GM12801 (cell line): ENCODE measurements around the gene ACOX1.

Experiments
- TF ChIP-seq, protein P1 (sequence below): IDR thresholded peaks from one replicate; pipeline ENCODE4 v1.5.1; 2011; ENCODE audit warnings: control low read depth; ENCODE audit not compliant: insufficient read length; ENCODE audit errors: extremely low read depth

ACOX1 gene

DNA sequence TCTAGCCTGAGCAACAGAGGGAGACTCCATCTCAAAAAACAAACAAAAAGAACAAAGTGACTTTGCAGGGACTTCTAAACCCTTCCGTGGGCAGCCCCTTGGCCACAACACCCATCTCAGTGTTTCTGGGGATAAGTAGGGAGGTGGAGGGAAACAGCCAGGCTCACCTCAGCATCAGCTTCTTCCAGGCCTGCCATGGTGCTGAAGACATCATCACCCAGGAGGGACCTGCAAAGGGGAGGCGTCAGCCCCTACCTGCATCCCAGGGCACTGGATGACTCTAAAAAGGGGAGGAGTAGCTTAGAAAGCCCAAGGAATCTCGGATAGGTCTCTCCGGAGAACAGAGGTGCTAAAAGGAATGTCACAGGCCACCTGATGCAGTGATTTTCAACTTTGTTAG lies 47.9 kb downstream of the ACOX1 start:
- TF ChIP-seq, protein P1, sequence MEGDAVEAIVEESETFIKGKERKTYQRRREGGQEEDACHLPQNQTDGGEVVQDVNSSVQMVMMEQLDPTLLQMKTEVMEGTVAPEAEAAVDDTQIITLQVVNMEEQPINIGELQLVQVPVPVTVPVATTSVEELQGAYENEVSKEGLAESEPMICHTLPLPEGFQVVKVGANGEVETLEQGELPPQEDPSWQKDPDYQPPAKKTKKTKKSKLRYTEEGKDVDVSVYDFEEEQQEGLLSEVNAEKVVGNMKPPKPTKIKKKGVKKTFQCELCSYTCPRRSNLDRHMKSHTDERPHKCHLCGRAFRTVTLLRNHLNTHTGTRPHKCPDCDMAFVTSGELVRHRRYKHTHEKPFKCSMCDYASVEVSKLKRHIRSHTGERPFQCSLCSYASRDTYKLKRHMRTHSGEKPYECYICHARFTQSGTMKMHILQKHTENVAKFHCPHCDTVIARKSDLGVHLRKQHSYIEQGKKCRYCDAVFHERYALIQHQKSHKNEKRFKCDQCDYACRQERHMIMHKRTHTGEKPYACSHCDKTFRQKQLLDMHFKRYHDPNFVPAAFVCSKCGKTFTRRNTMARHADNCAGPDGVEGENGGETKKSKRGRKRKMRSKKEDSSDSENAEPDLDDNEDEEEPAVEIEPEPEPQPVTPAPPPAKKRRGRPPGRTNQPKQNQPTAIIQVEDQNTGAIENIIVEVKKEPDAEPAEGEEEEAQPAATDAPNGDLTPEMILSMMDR: no peak

DNA sequence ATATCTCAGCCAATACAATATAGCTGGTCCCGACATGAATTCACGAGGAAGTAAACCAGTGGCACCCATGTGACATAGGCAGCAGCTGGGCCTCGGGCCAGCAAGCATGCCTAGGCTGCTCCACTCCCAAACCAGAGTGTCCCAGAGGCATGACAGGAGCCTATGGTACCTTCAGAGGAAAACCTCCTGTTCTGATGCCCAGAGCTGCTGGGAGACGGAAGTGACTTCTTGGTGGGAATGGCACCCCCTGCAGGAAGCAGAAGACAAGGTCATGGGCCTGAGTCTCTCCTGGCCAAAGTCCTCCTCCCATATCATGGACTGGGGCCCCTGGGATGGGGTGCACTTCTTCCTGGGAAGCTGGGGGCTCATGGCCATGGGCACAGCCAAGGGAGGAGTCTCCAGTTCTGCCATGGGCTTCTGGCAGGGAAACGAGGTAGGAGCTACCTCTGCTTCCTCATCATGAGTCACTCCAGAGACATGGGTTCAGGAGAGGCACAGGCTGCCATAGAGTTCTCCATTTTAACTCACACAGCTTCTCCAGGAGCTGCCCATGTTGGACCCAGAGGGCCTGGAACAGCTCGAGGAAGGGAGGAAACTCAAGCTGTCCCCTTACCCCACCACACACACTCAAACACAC lies 51.6 kb downstream of the ACOX1 start:
- TF ChIP-seq, protein P1: no peak

DNA sequence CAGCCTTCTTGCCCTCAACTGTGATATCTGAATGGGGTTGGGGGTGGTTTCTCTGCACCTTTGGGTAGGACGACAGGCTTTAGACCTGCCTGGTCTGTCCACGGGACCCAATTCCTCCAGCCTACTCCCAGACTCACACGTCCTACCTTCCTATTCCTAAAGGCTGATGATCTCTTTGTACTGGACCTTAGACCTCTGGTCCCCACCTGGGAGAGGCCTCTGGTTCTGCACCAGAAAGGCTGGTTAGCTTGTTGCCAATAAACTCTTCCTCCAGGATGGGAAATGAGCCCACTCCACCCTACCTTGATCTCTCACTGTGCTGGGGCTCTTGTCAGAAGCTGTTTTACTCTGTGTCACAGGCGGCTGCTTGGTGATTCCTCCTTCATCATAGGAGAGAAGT lies 52.5 kb downstream of the ACOX1 start:
- TF ChIP-seq, protein P1: no peak

DNA sequence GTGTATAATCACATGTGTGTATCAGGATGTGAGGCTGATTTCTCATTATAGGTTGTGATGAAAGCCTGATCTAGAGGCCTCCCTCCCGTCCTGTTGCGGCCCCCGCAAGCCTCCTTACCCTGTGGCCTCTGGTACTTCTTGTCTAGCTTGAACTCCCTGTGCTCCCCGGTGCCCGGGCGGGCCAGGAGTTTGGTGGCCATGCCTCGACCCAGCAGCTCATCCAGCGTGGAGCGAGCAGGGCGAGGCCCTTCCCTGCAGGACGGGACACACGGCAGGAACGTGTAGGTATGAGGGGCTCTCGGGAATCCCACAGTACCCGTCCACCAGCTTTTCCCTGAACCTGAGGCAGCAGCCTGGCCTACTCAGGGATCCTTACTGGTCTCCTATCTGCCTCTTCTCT lies 53.1 kb downstream of the ACOX1 start:
- TF ChIP-seq, protein P1: no peak

DNA sequence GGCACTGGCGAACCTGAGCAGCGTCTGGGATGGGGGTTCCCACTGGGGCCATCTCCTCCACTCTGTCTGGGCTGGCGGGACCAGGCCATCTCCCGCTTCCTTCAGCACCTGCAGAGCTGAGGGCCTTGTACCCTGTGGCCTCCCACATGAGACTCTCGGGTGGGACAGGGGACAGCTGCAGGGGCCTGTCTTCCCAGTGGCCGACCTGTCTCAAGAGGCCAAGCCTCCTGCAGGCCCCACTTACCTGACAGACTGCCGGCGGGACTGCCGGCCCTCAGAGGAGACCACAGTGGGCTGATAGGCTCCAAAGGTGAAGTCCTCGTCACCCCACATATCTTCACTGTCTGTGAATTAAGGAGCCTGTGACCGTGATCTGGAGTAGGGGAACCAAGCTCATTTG lies 53.9 kb downstream of the ACOX1 start:
- TF ChIP-seq, protein P1: no peak

DNA sequence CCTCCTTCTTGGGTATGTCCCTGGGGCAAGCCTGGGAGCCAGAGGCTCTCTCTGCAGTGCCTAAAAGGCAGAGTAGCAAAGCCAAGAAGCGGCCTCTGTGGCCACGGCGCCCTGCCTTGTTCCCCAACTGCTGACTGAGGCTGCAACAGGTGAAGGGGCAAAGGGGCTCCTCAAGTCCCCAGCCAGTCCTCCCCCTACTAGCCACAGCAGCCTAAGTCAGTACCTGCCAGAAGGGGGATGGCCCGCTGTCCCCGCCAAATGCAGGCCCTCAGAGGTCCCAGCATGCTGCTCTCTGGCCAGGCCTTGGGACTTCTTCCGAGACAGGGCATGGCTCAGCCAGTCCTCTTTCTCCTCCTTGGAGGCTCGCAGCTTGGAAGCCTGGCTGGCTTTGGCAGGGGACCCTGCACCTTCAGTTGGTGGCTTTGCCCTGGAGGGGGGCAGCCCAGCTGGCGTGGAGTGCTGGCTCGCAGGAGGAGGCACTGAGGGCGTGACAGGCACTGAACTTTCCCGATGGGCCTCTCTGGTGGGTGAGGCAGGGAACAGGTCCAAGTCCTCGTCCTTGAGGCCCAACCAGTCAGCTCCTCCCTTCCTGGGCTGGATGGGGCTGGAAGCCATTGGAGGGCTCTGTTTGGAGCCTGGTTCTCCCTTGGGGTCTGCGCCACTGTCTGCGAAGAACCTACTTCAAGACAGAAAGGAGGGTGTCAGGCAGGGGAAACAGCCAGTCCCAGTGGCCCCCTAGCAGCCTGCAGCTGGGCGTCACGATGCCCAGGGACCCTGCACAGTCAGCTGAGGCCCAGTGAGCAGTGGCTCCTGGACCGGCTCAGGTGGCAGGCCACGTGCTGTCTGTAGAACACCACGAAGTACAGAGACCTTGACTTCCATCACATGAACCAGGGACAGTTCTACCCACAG lies 55.7 kb downstream of the ACOX1 start:
- TF ChIP-seq, protein P1: no peak

DNA sequence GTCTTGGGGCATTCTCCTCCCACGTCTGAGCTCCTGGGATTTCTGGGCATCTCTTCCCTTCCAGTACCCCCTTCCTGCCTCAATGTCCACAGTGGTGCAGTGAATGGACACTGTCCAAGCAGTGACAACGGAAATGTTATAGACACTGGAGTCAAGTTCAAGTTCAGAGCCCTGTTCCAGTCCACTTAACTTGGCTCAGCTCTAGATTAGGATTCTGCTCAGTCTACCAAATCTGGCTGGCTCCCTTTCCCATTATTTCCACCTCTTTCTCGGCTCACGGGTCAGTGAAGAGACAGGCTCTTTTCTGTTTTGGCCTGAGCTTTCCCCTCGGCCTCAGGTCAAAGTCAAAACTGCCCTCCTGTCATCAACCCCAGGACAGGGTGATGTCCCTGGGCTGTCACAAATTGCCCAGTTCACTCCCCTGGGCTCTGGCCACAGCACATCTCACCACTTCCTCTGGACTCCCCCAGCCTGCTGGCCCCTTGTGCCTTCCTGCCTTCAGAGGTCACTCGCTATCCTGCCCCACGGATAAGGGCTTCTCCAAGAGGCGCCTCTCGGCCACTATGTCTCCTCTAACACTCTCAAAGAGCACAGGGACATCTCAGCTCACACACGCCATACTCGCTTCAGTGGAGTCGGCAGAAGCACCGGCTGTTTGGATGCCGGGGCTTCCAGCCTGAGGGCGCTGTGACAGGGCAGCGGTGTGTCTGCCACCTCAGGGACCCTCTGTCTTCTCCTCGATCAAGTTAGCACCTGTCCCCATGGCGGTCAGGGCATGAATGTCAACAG lies 56.6 kb downstream of the ACOX1 start:
- TF ChIP-seq, protein P1: no peak
